Caco-2 (cell line): ENCODE measurements around the gene DIP2A. TPM values are rescaled to one million over a fixed set of nuclear protein-coding genes. Genes with fewer than 3 reads are reported as not detected.

ENCODE experiments used
- BruUV-seq: library from RNA; stranded (reverse); fragments of 400-500 nt; replicated peaks from 2 replicates; lab custom pipeline; 2021; lab: Mats Ljungman, UMichigan
- CTCF ChIA-PET: fragments of 300-600 bp; sonication (Branson Sonifier 250); formaldehyde crosslinking; loops from one replicate; lab custom pipeline; 2022; ENCODE audit warnings: antibody characterized with exemption; lab: Charles Lee
- POLR2A ChIA-PET: fragments of 300-600 bp; sonication (Branson Sonifier 250); formaldehyde crosslinking; loops from one replicate; lab custom pipeline; 2022; ENCODE audit warnings: antibody characterized with exemption; lab: Charles Lee
- DNase-seq, 2 experiments: peaks; one replicate each; pipeline versions ENCODE4 v3.0.0 to v3.0.0-alpha.2; 2020 to 2022
- H3K27me3 ChIP-seq: replicated peaks from 2 replicates; pipeline ENCODE4 v1.6.0; 2011; ENCODE audit warnings: low read length; ENCODE audit not compliant: control insufficient read depth, insufficient read depth
- H3K36me3 ChIP-seq: 2 replicates; pipeline ENCODE4 v1.5.1; 2011; ENCODE audit warnings: low read length; ENCODE audit not compliant: control insufficient read depth, insufficient read depth
- H3K4me1 ChIP-seq: fragments of 250-450 bp; sonication (Bioruptor Pico); 2 replicates; pipeline ENCODE4 v1.5.1; 2020; ENCODE audit warnings: mild to moderate bottlenecking
- H3K4me3 ChIP-seq: 2 replicates; pipeline ENCODE4 v1.5.1; 2011; ENCODE audit warnings: low read depth, mild to moderate bottlenecking, control low read depth, low read length
- H3K9me3 ChIP-seq: fragments of 250-450 bp; sonication (Bioruptor Pico); 2 replicates; pipeline ENCODE4 v1.5.1; 2020; ENCODE audit warnings: mild to moderate bottlenecking, moderate library complexity
- H3K27ac Mint-ChIP-seq: one replicate; pipeline ENCODE4 v1.8.0; 2022; ENCODE audit warnings: mixed read lengths; ENCODE audit not compliant: unreplicated experiment
- H3K27me3 Mint-ChIP-seq: one replicate; pipeline ENCODE4 v1.8.0; 2022; ENCODE audit warnings: mixed read lengths; ENCODE audit not compliant: insufficient read depth, unreplicated experiment
- H3K36me3 Mint-ChIP-seq: one replicate; pipeline ENCODE4 v1.8.0; 2022; ENCODE audit warnings: mild to moderate bottlenecking, mixed read lengths; ENCODE audit not compliant: insufficient read depth, unreplicated experiment
- H3K4me1 Mint-ChIP-seq: one replicate; pipeline ENCODE4 v1.8.0; 2022; ENCODE audit warnings: low read depth, mixed read lengths; ENCODE audit not compliant: unreplicated experiment
- H3K4me3 Mint-ChIP-seq: one replicate; pipeline ENCODE4 v1.8.0; 2022; ENCODE audit warnings: mild to moderate bottlenecking, moderate library complexity, mixed read lengths; ENCODE audit not compliant: unreplicated experiment
- H3K9me3 Mint-ChIP-seq: one replicate; pipeline ENCODE4 v1.8.0; 2022; ENCODE audit warnings: mixed read lengths; ENCODE audit not compliant: unreplicated experiment
- intact Hi-C: fragments of 100-400 bp; cut with micrococcal nuclease; formaldehyde crosslinking; loops from one replicate; pipeline ENCODE4 v1.10.0; 2022; ENCODE audit not compliant: unreplicated experiment
- total RNA-seq: library from RNA; stranded (reverse); gene quantifications from 2 replicates; pipeline ENCODE4 v1.2.3, GENCODE V29; 2022
- TF ChIP-seq, protein P1 (sequence below), 2 experiments: fragments of 200-600 bp in 1 of 2; IDR thresholded peaks; 1 replicate in 1 of 2; 2 replicates in 1 of 2; pipeline versions ENCODE4 v1.5.1 to v1.8.0; 2011 to 2022; ENCODE audit warnings: antibody characterized with exemption in 1 of 2, control low read depth in 1 of 2, inconsistent platforms in 1 of 2, low read depth in 1 of 2, low read length in 1 of 2, mild to moderate bottlenecking in 1 of 2, moderate library complexity in 1 of 2; ENCODE audit not compliant: insufficient read depth in 1 of 2, severe bottlenecking in 1 of 2, unreplicated experiment in 1 of 2

The DIP2A gene
- total RNA-seq, 1 experiment from 2014 or later, result 44.6 TPM

DNA sequence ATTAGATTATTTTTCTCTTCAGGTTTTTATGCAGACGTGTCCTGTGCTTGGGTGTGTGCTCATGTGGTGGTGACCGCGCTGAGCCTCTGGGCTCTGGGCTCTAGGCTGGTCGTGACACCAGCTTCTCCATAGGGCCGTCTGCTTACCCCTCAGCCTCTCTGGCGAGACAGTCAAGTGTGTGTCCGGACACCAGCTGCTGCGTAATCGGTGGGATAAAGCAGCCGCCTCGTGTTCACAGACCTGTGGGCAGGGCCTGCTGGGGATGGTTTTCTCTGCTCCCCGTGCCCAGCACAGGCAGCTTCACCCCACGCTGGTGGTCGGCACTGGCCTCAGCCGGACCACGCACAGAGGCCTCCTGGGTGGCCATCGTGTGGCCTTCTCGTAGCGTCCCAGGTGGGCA, 33.6 kb upstream of the DIP2A start:
- Mint-ChIP-seq H3K27me3 (no peaks in the 10 kb centered on the region), H3K4me1 (no peaks in the 10 kb centered on the region), H3K4me3 (no peak overlapping the region), H3K27ac (no peak overlapping the region), H3K9me3 (no peaks in the 10 kb centered on the region), H3K36me3 (peaks cover 35% of the 10 kb centered on the region)
- CTCF ChIA-PET, result no interaction called here
- TF ChIP-seq, protein P1, sequence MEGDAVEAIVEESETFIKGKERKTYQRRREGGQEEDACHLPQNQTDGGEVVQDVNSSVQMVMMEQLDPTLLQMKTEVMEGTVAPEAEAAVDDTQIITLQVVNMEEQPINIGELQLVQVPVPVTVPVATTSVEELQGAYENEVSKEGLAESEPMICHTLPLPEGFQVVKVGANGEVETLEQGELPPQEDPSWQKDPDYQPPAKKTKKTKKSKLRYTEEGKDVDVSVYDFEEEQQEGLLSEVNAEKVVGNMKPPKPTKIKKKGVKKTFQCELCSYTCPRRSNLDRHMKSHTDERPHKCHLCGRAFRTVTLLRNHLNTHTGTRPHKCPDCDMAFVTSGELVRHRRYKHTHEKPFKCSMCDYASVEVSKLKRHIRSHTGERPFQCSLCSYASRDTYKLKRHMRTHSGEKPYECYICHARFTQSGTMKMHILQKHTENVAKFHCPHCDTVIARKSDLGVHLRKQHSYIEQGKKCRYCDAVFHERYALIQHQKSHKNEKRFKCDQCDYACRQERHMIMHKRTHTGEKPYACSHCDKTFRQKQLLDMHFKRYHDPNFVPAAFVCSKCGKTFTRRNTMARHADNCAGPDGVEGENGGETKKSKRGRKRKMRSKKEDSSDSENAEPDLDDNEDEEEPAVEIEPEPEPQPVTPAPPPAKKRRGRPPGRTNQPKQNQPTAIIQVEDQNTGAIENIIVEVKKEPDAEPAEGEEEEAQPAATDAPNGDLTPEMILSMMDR (IDR thresholded peaks at IDR 0.05; ENCODE audit: insufficient read depth in 1 of 2, low read depth in 1 of 2, low read length in 1 of 2, severe bottlenecking in 1 of 2, unreplicated experiment in 1 of 2), result no peak
- H3K4me3 ChIP-seq, result no peak overlapping the region
- POLR2A ChIA-PET, result no interaction called here
- no peak for DNase-seq
- H3K27me3 ChIP-seq, result no peaks in the 10 kb centered on the region
- no peaks in the 10 kb centered on the region for H3K4me1 ChIP-seq
- intact Hi-C loops, result no loop called here
- no peaks in the 10 kb centered on the region for H3K36me3 ChIP-seq
- H3K9me3 ChIP-seq, result no peaks in the 10 kb centered on the region
- no TSS peak for BruUV-seq

DNA sequence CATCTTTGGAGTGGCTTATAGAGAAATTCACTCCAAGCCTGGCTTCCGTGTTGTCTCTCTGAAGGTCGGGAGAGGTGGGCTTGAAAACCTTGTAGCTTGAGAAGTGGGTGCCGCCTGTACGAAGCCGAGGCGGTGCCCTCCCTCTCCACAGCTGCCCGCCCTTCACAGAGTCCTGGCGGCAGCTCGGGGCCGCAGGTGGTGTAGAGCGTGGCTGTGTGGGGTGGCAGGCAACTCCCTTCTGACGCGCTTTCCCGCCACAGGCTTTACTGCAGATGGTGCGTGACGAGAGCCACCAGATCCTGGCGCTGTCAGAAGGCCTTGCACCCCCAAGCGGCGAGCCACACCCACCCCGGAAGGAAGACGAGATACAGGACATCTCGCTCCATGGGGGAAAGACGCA, 33.1 kb upstream of the DIP2A start:
- CTCF ChIA-PET, result interaction anchor here (0.6 kb wide), 1 partner anchor 488 kb away, joined by 3 read pairs; no protein-coding TSS in a partner anchor
- Mint-ChIP-seq H3K27ac (no peak overlapping the region), H3K27me3 (no peaks in the 10 kb centered on the region), H3K4me1 (no peaks in the 10 kb centered on the region), H3K4me3 (no peak overlapping the region), H3K9me3 (no peaks in the 10 kb centered on the region), H3K36me3 (peaks cover 40% of the 10 kb centered on the region)
- intact Hi-C loops, result no loop called here
- H3K4me3 ChIP-seq, result no peak overlapping the region
- no peaks in the 10 kb centered on the region for H3K27me3 ChIP-seq
- H3K36me3 ChIP-seq, result no peaks in the 10 kb centered on the region
- POLR2A ChIA-PET, result no interaction called here
- no peak for DNase-seq
- TF ChIP-seq, protein P1 (IDR thresholded peaks at IDR 0.05; ENCODE audit: insufficient read depth in 1 of 2, low read depth in 1 of 2, low read length in 1 of 2, severe bottlenecking in 1 of 2, unreplicated experiment in 1 of 2), result no peak
- H3K9me3 ChIP-seq, result no peaks in the 10 kb centered on the region
- H3K4me1 ChIP-seq, result no peaks in the 10 kb centered on the region
- BruUV-seq, result no TSS peak

DNA sequence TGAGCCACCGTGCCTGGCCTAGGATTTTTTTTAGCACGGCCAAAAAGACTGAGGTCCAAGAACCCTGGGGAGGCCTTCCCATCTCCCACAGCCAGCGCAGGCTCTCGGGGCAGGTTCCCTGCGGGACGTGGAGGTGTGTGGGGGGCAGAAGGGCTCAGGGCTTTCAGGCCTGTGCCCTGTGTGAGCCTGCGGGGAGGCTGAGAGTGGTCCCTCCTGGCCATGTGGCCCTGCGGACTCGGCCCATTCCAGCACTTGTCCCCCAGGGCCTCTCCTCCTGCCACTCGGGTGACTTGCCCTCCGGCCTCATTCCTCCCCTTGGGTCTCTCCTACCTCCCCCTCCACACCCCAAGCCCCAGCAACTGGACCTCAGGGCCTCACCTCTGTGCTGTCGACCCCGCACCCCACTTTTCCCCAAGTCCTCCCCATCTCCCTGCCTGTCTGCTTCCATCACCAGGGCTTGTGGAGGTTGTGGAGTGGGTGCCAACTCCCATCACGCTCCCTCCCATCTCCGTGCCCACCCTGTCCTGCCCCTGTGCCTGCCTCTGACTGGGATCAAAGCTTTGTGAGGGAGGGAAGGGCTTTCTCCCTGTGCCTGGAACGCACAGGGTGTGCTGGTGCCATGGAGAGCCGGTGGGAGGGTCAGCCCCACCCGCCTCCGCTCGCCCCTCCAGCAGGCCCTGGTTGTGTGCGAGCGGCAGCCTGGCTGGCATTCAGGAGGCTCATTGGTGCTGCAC, 32.2 kb upstream of the DIP2A start:
- Histone ChIP-seq H3K4me1 (no peaks in the 10 kb centered on the region), H3K36me3 (no peaks in the 10 kb centered on the region), H3K4me3 (no peak overlapping the region), H3K27me3 (no peaks in the 10 kb centered on the region), H3K9me3 (no peaks in the 10 kb centered on the region)
- no peak overlapping the region for H3K27ac Mint-ChIP-seq
- peaks cover 44% of the 10 kb centered on the region for H3K36me3 Mint-ChIP-seq
- no peak for DNase-seq
- H3K4me3 Mint-ChIP-seq, result no peak overlapping the region
- POLR2A ChIA-PET, result no interaction called here
- CTCF ChIA-PET, result no interaction called here
- intact Hi-C loops, result no loop called here
- no peaks in the 10 kb centered on the region for H3K9me3 Mint-ChIP-seq
- H3K4me1 Mint-ChIP-seq, result no peaks in the 10 kb centered on the region
- TF ChIP-seq, protein P1 (IDR thresholded peaks at IDR 0.05; ENCODE audit: insufficient read depth in 1 of 2, low read depth in 1 of 2, low read length in 1 of 2, severe bottlenecking in 1 of 2, unreplicated experiment in 1 of 2), result no peak
- H3K27me3 Mint-ChIP-seq, result no peaks in the 10 kb centered on the region
- BruUV-seq, result no TSS peak
